HEK293 (cell line): ENCODE data around the gene COL11A2.

Experiments used
- CTCF ChIA-PET: fragments of 350-600 bp; formaldehyde crosslinking; extraction: SDS; loops from one replicate; lab custom pipeline; 2021; ENCODE audit warnings: antibody characterized with exemption; lab: Yijun Ruan, JAX
- POLR2A ChIA-PET: fragments of 300-600 bp; formaldehyde crosslinking; extraction: SDS; loops from one replicate; lab custom pipeline; 2020; ENCODE audit warnings: antibody characterized with exemption, inconsistent platforms; lab: Yijun Ruan, JAX
- H3K27ac ChIP-seq: fragments of 200-500 bp; sonication (Bioruptor generic); 2 replicates; pipeline ENCODE4 v1.5.1; 2014; ENCODE audit warnings: low read depth, low read length, control low read depth, inconsistent platforms; ENCODE audit errors: extremely low read depth
- H3K36me3 ChIP-seq, 2 experiments: fragments of 200-500 bp in 1 of 2; sonication (Bioruptor generic) in 1 of 2; 1 replicate in 1 of 2; 2 replicates in 1 of 2; pipeline ENCODE4 v1.5.1; 2014 to 2017; ENCODE audit warnings: inconsistent platforms in 2 of 2, low read length in 2 of 2; ENCODE audit not compliant: control insufficient read depth in 2 of 2, insufficient read depth in 1 of 2
- H3K4me1 ChIP-seq: fragments of 200-500 bp; sonication (Bioruptor generic); 2 replicates; pipeline ENCODE4 v1.5.1; 2014; ENCODE audit warnings: mild to moderate bottlenecking, low read length, inconsistent platforms; ENCODE audit not compliant: control insufficient read depth, insufficient read depth
- H3K4me3 ChIP-seq: 2 replicates; pipeline ENCODE4 v1.5.1; 2011; ENCODE audit warnings: low read depth, mild to moderate bottlenecking, control low read depth, low read length, moderate library complexity
- H3K9me3 ChIP-seq: fragments of 200-500 bp; sonication (Bioruptor generic); 2 replicates; pipeline ENCODE4 v1.5.1; 2014; ENCODE audit warnings: low read depth, low read length, inconsistent platforms; ENCODE audit not compliant: control insufficient read depth, insufficient read depth
- KLF1 ChIP-seq: fragments of 450-650 bp; formaldehyde crosslinking; IDR thresholded peaks from 2 replicates; pipeline ENCODE4 v1.5.1; 2016; ENCODE audit warnings: missing biosample characterization, missing genetic modification characterization
- KLF10 ChIP-seq: fragments of 450-650 bp; IDR thresholded peaks from 2 replicates; pipeline ENCODE4 v1.5.1; 2018; ENCODE audit warnings: missing biosample characterization, mild to moderate bottlenecking, missing genetic modification characterization
- KLF9 ChIP-seq: fragments of 450-650 bp; formaldehyde crosslinking; IDR thresholded peaks from 2 replicates; pipeline ENCODE4 v1.5.1; 2016; ENCODE audit warnings: missing biosample characterization, missing genetic modification characterization, low read depth
- MEIS1 ChIP-seq: sonication (generic); formaldehyde crosslinking; IDR thresholded peaks from 2 replicates; pipeline ENCODE4 v1.8.1; 2022; ENCODE audit warnings: missing genetic modification reagents, mild to moderate bottlenecking, borderline replicate concordance
- PRDM2 ChIP-seq: fragments of 450-650 bp; formaldehyde crosslinking; IDR thresholded peaks from 2 replicates; pipeline ENCODE4 v1.5.1; 2016; ENCODE audit warnings: missing biosample characterization, missing genetic modification characterization, borderline replicate concordance
- ZBTB17 ChIP-seq: fragments of 450-650 bp; formaldehyde crosslinking; IDR thresholded peaks from 2 replicates; pipeline ENCODE4 v1.5.1; 2016; ENCODE audit warnings: missing biosample characterization, missing genetic modification characterization
- ZNF157 ChIP-seq: fragments of 450-650 bp; formaldehyde crosslinking; IDR thresholded peaks from 2 replicates; pipeline ENCODE4 v1.5.1; 2016; ENCODE audit warnings: missing biosample characterization, missing genetic modification characterization
- ZNF175 ChIP-seq: fragments of 450-650 bp; formaldehyde crosslinking; IDR thresholded peaks from 2 replicates; pipeline ENCODE4 v1.5.1; 2016; ENCODE audit warnings: missing biosample characterization, missing genetic modification characterization
- ZNF202 ChIP-seq: fragments of 450-650 bp; formaldehyde crosslinking; IDR thresholded peaks from 2 replicates; pipeline ENCODE4 v1.5.1; 2016; ENCODE audit warnings: missing biosample characterization, missing genetic modification characterization, borderline replicate concordance
- ZNF239 ChIP-seq: fragments of 450-650 bp; formaldehyde crosslinking; IDR thresholded peaks from 2 replicates; pipeline ENCODE4 v1.5.1; 2016; ENCODE audit warnings: missing biosample characterization, missing genetic modification characterization
- ZNF324 ChIP-seq: fragments of 450-650 bp; formaldehyde crosslinking; IDR thresholded peaks from 2 replicates; pipeline ENCODE4 v1.5.1; 2016; ENCODE audit warnings: missing biosample characterization, missing genetic modification characterization
- ZNF433 ChIP-seq: fragments of 450-650 bp; formaldehyde crosslinking; IDR thresholded peaks from 2 replicates; pipeline ENCODE4 v1.5.1; 2016; ENCODE audit warnings: missing biosample characterization, missing genetic modification characterization, low read depth
- ZNF514 ChIP-seq: fragments of 450-650 bp; formaldehyde crosslinking; IDR thresholded peaks from 2 replicates; pipeline ENCODE4 v1.5.1; 2016; ENCODE audit warnings: missing biosample characterization, missing genetic modification characterization
- ZNF549 ChIP-seq: fragments of 450-650 bp; IDR thresholded peaks from 2 replicates; pipeline ENCODE4 v1.5.1; 2018; ENCODE audit warnings: missing biosample characterization, missing genetic modification characterization, mild to moderate bottlenecking, inconsistent platforms, moderate library complexity
- ZNF621 ChIP-seq: fragments of 450-650 bp; formaldehyde crosslinking; IDR thresholded peaks from 2 replicates; pipeline ENCODE4 v1.5.1; 2017; ENCODE audit warnings: missing biosample characterization, missing genetic modification characterization
- ZNF626 ChIP-seq: fragments of 450-650 bp; sonication (Bioruptor Pico); formaldehyde crosslinking; IDR thresholded peaks from 2 replicates; pipeline ENCODE4 v1.5.1; 2018; ENCODE audit warnings: missing biosample characterization, missing genetic modification characterization, inconsistent platforms
- ZNF629 ChIP-seq: fragments of 450-650 bp; formaldehyde crosslinking; IDR thresholded peaks from 2 replicates; pipeline ENCODE4 v1.5.1; 2017; ENCODE audit warnings: missing biosample characterization, missing genetic modification characterization
- ZNF654 ChIP-seq: fragments of 450-650 bp; formaldehyde crosslinking; IDR thresholded peaks from 2 replicates; pipeline ENCODE4 v1.5.1; 2016; ENCODE audit warnings: low read depth, missing biosample characterization, missing genetic modification characterization
- ZNF664 ChIP-seq: fragments of 450-650 bp; formaldehyde crosslinking; IDR thresholded peaks from 2 replicates; pipeline ENCODE4 v1.5.1; 2016; ENCODE audit warnings: missing biosample characterization, missing genetic modification characterization
- ZNF776 ChIP-seq: fragments of 450-650 bp; formaldehyde crosslinking; IDR thresholded peaks from 2 replicates; pipeline ENCODE4 v1.5.0; 2017; ENCODE audit warnings: missing biosample characterization, missing genetic modification characterization, borderline replicate concordance
- ZSCAN16 ChIP-seq: fragments of 450-650 bp; formaldehyde crosslinking; IDR thresholded peaks from 2 replicates; pipeline ENCODE4 v1.5.1; 2016; ENCODE audit warnings: missing biosample characterization, missing genetic modification characterization
- ZXDB ChIP-seq: fragments of 450-650 bp; formaldehyde crosslinking; IDR thresholded peaks from 2 replicates; pipeline ENCODE4 v1.5.1; 2016; ENCODE audit warnings: missing biosample characterization, missing genetic modification characterization
- TF ChIP-seq, protein P1 (sequence below): fragments of 450-650 bp; formaldehyde crosslinking; IDR thresholded peaks from 2 replicates; pipeline ENCODE4 v1.5.1; 2016; ENCODE audit warnings: missing biosample characterization, missing genetic modification characterization, low read depth
- TF ChIP-seq, protein P2 (sequence below): fragments of 450-650 bp; formaldehyde crosslinking; IDR thresholded peaks from 2 replicates; pipeline ENCODE4 v1.5.1; 2016; ENCODE audit warnings: missing biosample characterization, missing genetic modification characterization

The COL11A2 gene

DNA sequence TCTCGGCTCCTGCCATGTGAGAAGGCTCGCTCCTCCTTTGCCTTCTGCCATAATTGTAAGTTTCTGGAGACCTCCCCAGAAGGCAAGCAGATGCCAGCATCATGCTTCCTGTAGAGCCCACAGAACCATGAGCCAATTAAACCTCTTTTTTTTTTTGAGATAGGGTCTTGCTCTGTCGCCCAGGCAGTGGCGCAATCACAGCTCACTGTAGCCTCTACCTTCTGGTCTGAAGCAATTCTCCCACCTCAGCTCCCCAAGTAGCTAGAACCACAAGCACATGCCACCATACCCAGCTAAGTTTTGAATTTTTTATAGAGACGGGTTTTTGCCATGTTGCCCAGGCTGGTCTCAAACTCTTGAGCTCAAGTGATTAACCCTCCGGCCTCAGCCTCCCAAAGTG is 44.6 kb upstream of the COL11A2 start:
- CTCF ChIA-PET: interaction anchor here (2.8 kb wide), 1 partner anchor 11 kb away, joined by 12 read pairs; no protein-coding TSS in a partner anchor
- H3K36me3 ChIP-seq: no peaks in the 10 kb centered on the region
- TF ChIP-seq ZNF654 (no peak), MEIS1 (CRISPR knock-in tag) (no peak), ZNF324 (tag by site-specific recombination) (no peak), ZNF239 (no peak), ZNF776 (tag by site-specific recombination) (no peak)
- TF ChIP-seq, protein P1, sequence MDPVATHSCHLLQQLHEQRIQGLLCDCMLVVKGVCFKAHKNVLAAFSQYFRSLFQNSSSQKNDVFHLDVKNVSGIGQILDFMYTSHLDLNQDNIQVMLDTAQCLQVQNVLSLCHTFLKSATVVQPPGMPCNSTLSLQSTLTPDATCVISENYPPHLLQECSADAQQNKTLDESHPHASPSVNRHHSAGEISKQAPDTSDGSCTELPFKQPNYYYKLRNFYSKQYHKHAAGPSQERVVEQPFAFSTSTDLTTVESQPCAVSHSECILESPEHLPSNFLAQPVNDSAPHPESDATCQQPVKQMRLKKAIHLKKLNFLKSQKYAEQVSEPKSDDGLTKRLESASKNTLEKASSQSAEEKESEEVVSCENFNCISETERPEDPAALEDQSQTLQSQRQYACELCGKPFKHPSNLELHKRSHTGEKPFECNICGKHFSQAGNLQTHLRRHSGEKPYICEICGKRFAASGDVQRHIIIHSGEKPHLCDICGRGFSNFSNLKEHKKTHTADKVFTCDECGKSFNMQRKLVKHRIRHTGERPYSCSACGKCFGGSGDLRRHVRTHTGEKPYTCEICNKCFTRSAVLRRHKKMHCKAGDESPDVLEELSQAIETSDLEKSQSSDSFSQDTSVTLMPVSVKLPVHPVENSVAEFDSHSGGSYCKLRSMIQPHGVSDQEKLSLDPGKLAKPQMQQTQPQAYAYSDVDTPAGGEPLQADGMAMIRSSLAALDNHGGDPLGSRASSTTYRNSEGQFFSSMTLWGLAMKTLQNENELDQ (tag by site-specific recombination): no peak
- peaks cover 6% of the 10 kb centered on the region for H3K4me1 ChIP-seq
- no peak overlapping the region for H3K27ac ChIP-seq
- H3K9me3 ChIP-seq: no peaks in the 10 kb centered on the region
- POLR2A ChIA-PET: no interaction called here
- no peak overlapping the region for H3K4me3 ChIP-seq

DNA sequence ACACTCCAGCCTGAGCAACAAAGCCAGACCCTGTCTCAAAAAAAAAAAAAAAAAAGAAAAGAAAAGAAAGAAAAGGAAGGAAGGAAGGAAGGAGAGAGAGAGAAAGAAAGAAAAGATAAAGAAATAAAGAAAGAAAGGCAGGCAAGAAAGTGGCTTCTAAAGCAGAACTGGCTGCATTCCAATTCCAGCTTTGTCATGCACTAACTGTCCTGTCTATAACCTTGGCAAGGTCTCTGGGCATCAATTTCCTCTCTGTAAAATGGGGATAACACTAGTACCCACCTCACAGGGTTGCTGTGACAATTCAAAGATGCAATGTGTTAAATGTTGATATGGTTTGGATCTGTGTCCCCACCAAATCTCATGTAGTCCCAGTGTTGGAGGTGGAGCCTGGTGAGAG is 44.1 kb upstream of the COL11A2 start:
- no peaks in the 10 kb centered on the region for H3K36me3 ChIP-seq
- no peak overlapping the region for H3K27ac ChIP-seq
- TF ChIP-seq PRDM2 (tag by site-specific recombination) (no peak), ZNF433 (tag by site-specific recombination) (no peak), ZNF175 (tag by site-specific recombination) (no peak), ZNF664 (no peak), ZNF626 (tag by site-specific recombination) (no peak), ZNF157 (tag by site-specific recombination) (no peak), KLF10 (tag by site-specific recombination) (no peak), ZNF549 (tag by site-specific recombination) (no peak), KLF9 (tag by site-specific recombination) (no peak), ZNF514 (no peak), ZSCAN16 (tag by site-specific recombination) (no peak), ZXDB (tag by site-specific recombination) (no peak), ZBTB17 (no peak), KLF1 (tag by site-specific recombination) (no peak), ZNF629 (tag by site-specific recombination) (no peak), ZNF621 (tag by site-specific recombination) (no peak), ZNF202 (tag by site-specific recombination) (no peak)
- TF ChIP-seq, protein P2, sequence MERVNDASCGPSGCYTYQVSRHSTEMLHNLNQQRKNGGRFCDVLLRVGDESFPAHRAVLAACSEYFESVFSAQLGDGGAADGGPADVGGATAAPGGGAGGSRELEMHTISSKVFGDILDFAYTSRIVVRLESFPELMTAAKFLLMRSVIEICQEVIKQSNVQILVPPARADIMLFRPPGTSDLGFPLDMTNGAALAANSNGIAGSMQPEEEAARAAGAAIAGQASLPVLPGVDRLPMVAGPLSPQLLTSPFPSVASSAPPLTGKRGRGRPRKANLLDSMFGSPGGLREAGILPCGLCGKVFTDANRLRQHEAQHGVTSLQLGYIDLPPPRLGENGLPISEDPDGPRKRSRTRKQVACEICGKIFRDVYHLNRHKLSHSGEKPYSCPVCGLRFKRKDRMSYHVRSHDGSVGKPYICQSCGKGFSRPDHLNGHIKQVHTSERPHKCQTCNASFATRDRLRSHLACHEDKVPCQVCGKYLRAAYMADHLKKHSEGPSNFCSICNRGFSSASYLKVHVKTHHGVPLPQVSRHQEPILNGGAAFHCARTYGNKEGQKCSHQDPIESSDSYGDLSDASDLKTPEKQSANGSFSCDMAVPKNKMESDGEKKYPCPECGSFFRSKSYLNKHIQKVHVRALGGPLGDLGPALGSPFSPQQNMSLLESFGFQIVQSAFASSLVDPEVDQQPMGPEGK (tag by site-specific recombination): no peak
- H3K4me1 ChIP-seq: peaks cover 6% of the 10 kb centered on the region
- H3K4me3 ChIP-seq: no peak overlapping the region
- POLR2A ChIA-PET: interaction anchor here (0.7 to 0.9 kb wide), 2 partner anchors 8 to 10 kb away, joined by 3 to 7 read pairs; no protein-coding TSS in a partner anchor
- CTCF ChIA-PET: interaction anchor here (0.6 to 2.8 kb wide), 4 partner anchors 12 to 110 kb away, joined by 3 to 12 read pairs (median 4); no protein-coding TSS in a partner anchor
- H3K9me3 ChIP-seq: no peaks in the 10 kb centered on the region
